Measurements from ENCODE around the gene BICDL1.

DNA sequence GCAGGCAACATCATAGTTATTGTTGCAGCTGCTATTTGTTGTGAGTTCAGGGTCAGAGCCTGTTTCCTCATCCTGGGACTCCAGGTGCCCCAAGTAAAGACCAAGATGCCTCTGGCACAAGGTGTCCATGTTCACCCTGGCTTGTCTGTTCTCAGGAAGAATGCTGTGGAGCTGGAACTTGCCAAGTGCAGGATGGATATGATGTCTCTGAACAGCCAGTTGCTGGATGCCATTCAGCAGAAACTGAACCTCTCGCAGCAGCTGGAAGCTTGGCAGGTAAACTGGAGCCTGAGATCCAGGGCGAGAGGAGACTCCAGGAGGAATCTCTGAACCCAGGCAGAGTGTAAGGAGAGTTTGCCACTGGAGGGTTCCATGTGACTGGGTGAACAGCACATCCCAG lies 100.8 kb downstream of the BICDL1 start:
- TF ChIP-seq RCOR1 (IDR thresholded peaks at IDR 0.05; ENCODE audit: low read length) = no peak
- TF ChIP-seq SMC3 (IDR thresholded peaks at IDR 0.05; ENCODE audit: low read depth, low read length) = no peak
- TF ChIP-seq, protein P1, sequence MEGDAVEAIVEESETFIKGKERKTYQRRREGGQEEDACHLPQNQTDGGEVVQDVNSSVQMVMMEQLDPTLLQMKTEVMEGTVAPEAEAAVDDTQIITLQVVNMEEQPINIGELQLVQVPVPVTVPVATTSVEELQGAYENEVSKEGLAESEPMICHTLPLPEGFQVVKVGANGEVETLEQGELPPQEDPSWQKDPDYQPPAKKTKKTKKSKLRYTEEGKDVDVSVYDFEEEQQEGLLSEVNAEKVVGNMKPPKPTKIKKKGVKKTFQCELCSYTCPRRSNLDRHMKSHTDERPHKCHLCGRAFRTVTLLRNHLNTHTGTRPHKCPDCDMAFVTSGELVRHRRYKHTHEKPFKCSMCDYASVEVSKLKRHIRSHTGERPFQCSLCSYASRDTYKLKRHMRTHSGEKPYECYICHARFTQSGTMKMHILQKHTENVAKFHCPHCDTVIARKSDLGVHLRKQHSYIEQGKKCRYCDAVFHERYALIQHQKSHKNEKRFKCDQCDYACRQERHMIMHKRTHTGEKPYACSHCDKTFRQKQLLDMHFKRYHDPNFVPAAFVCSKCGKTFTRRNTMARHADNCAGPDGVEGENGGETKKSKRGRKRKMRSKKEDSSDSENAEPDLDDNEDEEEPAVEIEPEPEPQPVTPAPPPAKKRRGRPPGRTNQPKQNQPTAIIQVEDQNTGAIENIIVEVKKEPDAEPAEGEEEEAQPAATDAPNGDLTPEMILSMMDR (IDR thresholded peaks at IDR 0.05) = no peak
- TF ChIP-seq, protein P2, sequence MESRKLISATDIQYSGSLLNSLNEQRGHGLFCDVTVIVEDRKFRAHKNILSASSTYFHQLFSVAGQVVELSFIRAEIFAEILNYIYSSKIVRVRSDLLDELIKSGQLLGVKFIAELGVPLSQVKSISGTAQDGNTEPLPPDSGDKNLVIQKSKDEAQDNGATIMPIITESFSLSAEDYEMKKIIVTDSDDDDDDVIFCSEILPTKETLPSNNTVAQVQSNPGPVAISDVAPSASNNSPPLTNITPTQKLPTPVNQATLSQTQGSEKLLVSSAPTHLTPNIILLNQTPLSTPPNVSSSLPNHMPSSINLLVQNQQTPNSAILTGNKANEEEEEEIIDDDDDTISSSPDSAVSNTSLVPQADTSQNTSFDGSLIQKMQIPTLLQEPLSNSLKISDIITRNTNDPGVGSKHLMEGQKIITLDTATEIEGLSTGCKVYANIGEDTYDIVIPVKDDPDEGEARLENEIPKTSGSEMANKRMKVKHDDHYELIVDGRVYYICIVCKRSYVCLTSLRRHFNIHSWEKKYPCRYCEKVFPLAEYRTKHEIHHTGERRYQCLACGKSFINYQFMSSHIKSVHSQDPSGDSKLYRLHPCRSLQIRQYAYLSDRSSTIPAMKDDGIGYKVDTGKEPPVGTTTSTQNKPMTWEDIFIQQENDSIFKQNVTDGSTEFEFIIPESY (IDR thresholded peaks at IDR 0.05; ENCODE audit: borderline replicate concordance, low read depth) = no peak
- TF ChIP-seq, protein P3, sequence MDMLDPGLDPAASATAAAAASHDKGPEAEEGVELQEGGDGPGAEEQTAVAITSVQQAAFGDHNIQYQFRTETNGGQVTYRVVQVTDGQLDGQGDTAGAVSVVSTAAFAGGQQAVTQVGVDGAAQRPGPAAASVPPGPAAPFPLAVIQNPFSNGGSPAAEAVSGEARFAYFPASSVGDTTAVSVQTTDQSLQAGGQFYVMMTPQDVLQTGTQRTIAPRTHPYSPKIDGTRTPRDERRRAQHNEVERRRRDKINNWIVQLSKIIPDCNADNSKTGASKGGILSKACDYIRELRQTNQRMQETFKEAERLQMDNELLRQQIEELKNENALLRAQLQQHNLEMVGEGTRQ (IDR thresholded peaks at IDR 0.05; ENCODE audit: borderline replicate concordance, low read depth, low read length) = no peak
- TF ChIP-seq, protein P4, sequence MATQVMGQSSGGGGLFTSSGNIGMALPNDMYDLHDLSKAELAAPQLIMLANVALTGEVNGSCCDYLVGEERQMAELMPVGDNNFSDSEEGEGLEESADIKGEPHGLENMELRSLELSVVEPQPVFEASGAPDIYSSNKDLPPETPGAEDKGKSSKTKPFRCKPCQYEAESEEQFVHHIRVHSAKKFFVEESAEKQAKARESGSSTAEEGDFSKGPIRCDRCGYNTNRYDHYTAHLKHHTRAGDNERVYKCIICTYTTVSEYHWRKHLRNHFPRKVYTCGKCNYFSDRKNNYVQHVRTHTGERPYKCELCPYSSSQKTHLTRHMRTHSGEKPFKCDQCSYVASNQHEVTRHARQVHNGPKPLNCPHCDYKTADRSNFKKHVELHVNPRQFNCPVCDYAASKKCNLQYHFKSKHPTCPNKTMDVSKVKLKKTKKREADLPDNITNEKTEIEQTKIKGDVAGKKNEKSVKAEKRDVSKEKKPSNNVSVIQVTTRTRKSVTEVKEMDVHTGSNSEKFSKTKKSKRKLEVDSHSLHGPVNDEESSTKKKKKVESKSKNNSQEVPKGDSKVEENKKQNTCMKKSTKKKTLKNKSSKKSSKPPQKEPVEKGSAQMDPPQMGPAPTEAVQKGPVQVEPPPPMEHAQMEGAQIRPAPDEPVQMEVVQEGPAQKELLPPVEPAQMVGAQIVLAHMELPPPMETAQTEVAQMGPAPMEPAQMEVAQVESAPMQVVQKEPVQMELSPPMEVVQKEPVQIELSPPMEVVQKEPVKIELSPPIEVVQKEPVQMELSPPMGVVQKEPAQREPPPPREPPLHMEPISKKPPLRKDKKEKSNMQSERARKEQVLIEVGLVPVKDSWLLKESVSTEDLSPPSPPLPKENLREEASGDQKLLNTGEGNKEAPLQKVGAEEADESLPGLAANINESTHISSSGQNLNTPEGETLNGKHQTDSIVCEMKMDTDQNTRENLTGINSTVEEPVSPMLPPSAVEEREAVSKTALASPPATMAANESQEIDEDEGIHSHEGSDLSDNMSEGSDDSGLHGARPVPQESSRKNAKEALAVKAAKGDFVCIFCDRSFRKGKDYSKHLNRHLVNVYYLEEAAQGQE (IDR thresholded peaks at IDR 0.05; ENCODE audit: low read depth, low read length) = no peak
- TF ChIP-seq EZH2phosphoT487 (IDR thresholded peaks at IDR 0.05; ENCODE audit: borderline replicate concordance, low read depth) = no peak
- TF ChIP-seq JUND (IDR thresholded peaks at IDR 0.05) = no peak
- TF ChIP-seq, protein P5, sequence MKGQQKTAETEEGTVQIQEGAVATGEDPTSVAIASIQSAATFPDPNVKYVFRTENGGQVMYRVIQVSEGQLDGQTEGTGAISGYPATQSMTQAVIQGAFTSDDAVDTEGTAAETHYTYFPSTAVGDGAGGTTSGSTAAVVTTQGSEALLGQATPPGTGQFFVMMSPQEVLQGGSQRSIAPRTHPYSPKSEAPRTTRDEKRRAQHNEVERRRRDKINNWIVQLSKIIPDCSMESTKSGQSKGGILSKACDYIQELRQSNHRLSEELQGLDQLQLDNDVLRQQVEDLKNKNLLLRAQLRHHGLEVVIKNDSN (IDR thresholded peaks at IDR 0.05; ENCODE audit: borderline replicate concordance, low read depth) = no peak
